Measurements from ENCODE around the gene SDC3.

SDC3 gene

DNA sequence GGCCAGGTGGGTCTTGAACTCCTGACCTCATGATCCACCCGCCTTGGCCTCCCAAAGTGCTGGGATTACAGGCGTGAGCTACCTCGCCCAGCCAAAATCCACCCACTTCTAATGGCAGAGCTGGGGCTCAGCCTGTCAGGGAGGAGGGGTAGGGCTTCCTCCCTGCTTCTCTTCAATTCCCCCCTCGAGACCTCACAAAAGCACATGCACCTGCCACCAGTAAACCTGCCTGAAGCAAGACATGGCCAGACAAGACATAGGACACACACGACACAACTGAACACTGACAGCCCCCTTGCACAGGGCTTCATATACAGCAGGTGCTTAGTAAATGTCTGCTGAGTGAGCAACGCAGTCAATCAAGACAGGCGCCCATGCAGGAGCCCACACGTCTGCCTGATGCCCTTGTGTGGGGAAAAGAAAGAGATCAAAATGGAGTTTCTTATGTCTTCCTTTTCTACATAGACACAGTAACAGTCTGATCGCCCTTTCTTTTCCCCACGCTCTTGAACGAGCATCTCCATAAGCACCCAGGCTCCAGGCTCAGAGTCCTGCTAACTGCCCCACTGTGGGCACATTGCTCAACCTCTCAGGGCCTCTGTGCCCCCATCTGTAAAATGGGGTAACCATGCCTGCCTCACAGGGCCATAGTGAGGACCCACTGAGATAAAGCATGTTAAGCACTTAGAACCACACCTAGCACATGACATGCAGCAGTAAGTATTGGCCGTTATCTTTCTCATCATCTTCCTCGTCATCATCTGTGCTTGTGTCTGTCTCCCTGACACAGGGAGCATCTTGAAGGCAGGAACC lies 8.8 kb downstream of the SDC3 start:
- Histone ChIP-seq H2BK5ac (ENCODE audit: low read depth, low read length, poor library complexity, severe bottlenecking) (no peak overlapping the region), H3K36me3 (ENCODE audit: control insufficient read depth in 1 of 2, insufficient read depth in 2 of 2, low read depth in 1 of 2, low read length in 2 of 2) (peaks cover 0 to under 1% of the 10 kb centered on the region in 2 experiments), H2AFZ (ENCODE audit: low read depth, low read length) (no peak overlapping the region), H3K14ac (ENCODE audit: low read length in 2 of 2) (no peak overlapping the region), H3K4ac (ENCODE audit: low read depth in 1 of 2, low read length in 2 of 2) (no peak overlapping the region), H3K4me1 (ENCODE audit: control insufficient read depth, insufficient read depth, low read depth, low read length) (peaks cover 21% of the 10 kb centered on the region), H2BK15ac (ENCODE audit: low read depth, poor library complexity, severe bottlenecking) (no peak overlapping the region), H3K27ac (ENCODE audit: low read length, poor library complexity, severe bottlenecking) (no peak overlapping the region), H3K9ac (ENCODE audit: low read length) (no peak overlapping the region), H4K8ac (ENCODE audit: low read length) (no peak overlapping the region), H3K4me2 (ENCODE audit: low read length, poor library complexity, severe bottlenecking) (no peak overlapping the region), H2BK12ac (ENCODE audit: low read length in 2 of 2) (no peak overlapping the region), H3K27me3 (ENCODE audit: control insufficient read depth in 1 of 2, insufficient read depth in 1 of 2, low read length in 2 of 2) (peaks cover 0 to 5% of the 10 kb centered on the region in 2 experiments), H3K23ac (ENCODE audit: low read length in 2 of 2) (no peak overlapping the region), H4K91ac (ENCODE audit: low read length) (no peak overlapping the region), H3K4me3 (ENCODE audit: insufficient read depth in 1 of 2, low read depth in 1 of 2, low read length in 2 of 2) (no peak overlapping the region), H2AK5ac (ENCODE audit: low read length, severe bottlenecking) (no peak overlapping the region), H3K18ac (ENCODE audit: low read depth in 1 of 2, low read length in 2 of 2) (no peak overlapping the region), H3K79me1 (replicated peaks; ENCODE audit: low read length, poor library complexity, severe bottlenecking) (peaks cover 38% of the 10 kb centered on the region), H2BK120ac (ENCODE audit: low read depth, low read length) (no peak overlapping the region), H3K9me3 (ENCODE audit: control insufficient read depth, low read length) (no peaks in the 10 kb centered on the region)
- 92% methylated on average over 13 of the region's 13 CpGs for WGBS
- DNase-seq = no peak

DNA sequence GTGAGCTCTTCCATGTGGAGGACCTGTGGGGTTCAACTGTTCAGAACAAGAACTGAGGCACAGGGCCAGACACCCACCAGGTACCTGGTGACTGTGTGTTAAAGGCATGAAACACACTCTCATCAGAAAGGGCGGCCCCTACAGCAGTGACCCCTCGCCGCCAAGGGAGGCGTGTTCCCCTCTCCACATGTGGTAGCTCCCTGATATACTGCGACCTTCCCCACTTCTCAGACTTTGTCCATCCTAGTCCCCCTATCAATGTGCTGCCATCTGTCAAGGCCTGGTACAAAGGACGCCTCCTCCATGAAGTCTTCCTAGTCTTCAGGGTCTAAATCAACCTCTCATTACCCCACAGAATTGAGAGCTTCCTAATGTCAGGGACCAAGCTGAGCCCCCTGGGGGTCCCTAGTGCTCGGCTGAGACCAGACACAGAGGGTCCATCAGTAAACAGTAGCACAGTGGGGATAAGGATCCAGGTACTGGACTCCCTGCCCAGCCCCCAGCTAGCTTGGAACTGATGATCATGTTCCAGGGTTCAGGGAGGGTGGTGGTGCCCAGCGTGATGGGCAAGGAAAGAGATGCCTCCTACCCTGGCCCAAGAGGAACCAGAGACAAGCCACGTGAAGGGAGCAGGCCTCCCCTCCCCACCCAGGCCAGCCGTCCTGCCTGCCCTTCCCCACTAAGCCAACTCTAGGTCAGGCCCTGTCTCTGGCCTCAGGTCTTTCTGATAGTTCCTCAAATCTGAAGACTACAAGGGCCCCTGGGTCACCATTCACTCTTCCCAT lies 10.3 kb downstream of the SDC3 start:
- H3K18ac ChIP-seq (ENCODE audit: low read depth in 1 of 2, low read length in 2 of 2) = peak overlapping the region in 1 of 2 experiments; percentile 49
- WGBS = 94% methylated on average over 10 of the region's 10 CpGs
- no peak overlapping the region for H2AK5ac ChIP-seq (ENCODE audit: low read length, severe bottlenecking)

DNA sequence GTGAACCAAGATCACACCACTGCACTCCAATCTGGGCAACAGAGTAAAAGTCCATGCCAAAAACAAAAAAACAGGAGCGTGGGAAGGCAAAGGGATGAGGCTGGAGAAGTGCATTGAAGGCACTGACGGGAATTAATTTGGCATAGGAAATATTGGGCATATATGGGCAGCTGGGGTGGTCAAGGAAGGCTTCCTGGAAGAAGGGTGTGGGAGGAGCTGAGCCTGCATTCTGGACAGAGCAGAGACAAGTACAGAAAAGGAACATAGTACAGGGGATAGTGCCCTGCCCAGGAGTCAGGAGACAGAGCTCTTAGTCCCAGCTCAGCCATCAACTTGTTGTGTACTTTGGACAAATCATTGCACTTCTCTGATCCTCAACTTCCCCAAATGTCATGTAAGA lies 11.7 kb downstream of the SDC3 start:
- no peak overlapping the region for H2BK120ac ChIP-seq (ENCODE audit: low read depth, low read length)
- no peak overlapping the region for H2AFZ ChIP-seq (ENCODE audit: low read depth, low read length)
- peaks cover 20% of the 10 kb centered on the region for H3K4me1 ChIP-seq (ENCODE audit: control insufficient read depth, insufficient read depth, low read depth, low read length)
- no peak for DNase-seq
- H3K79me1 ChIP-seq (replicated peaks; ENCODE audit: low read length, poor library complexity, severe bottlenecking) = peaks cover 42% of the 10 kb centered on the region
- no peak overlapping the region for H3K14ac ChIP-seq (ENCODE audit: low read length in 2 of 2)
- no peak overlapping the region for H3K4ac ChIP-seq (ENCODE audit: low read depth in 1 of 2, low read length in 2 of 2)
- H4K8ac ChIP-seq (ENCODE audit: low read length) = no peak overlapping the region
- H3K9me3 ChIP-seq (ENCODE audit: control insufficient read depth, low read length) = no peaks in the 10 kb centered on the region
- 99% methylated on average over 2 of the region's 2 CpGs for WGBS
- no peak overlapping the region for H3K9ac ChIP-seq (ENCODE audit: low read length)
- no peak overlapping the region for H3K4me2 ChIP-seq (ENCODE audit: low read length, poor library complexity, severe bottlenecking)
- no peak overlapping the region for H4K91ac ChIP-seq (ENCODE audit: low read length)
- no peak overlapping the region for H2BK12ac ChIP-seq (ENCODE audit: low read length in 2 of 2)
- peak overlapping the region in 1 of 2 experiments; percentile 27 for H3K23ac ChIP-seq (ENCODE audit: low read length in 2 of 2)
- H3K18ac ChIP-seq (ENCODE audit: low read depth in 1 of 2, low read length in 2 of 2) = no peak overlapping the region
- H3K4me3 ChIP-seq (ENCODE audit: insufficient read depth in 1 of 2, low read depth in 1 of 2, low read length in 2 of 2) = no peak overlapping the region
- peaks cover 0 to 5% of the 10 kb centered on the region in 2 experiments for H3K27me3 ChIP-seq (ENCODE audit: control insufficient read depth in 1 of 2, insufficient read depth in 1 of 2, low read length in 2 of 2)
- H2BK15ac ChIP-seq (ENCODE audit: low read depth, poor library complexity, severe bottlenecking) = no peak overlapping the region
- no peak overlapping the region for H3K27ac ChIP-seq (ENCODE audit: low read length, poor library complexity, severe bottlenecking)
- no peak overlapping the region for H2BK5ac ChIP-seq (ENCODE audit: low read depth, low read length, poor library complexity, severe bottlenecking)
- H2AK5ac ChIP-seq (ENCODE audit: low read length, severe bottlenecking) = no peak overlapping the region
- H3K36me3 ChIP-seq (ENCODE audit: control insufficient read depth in 1 of 2, insufficient read depth in 2 of 2, low read depth in 1 of 2, low read length in 2 of 2) = peaks cover 0 to 8% of the 10 kb centered on the region in 2 experiments

More for the DNA sequence above, 10.3 kb downstream of the SDC3 start:
- Histone ChIP-seq H3K27ac (ENCODE audit: low read length, poor library complexity, severe bottlenecking) (no peak overlapping the region), H3K14ac (ENCODE audit: low read length in 2 of 2) (no peak overlapping the region), H3K9me3 (ENCODE audit: control insufficient read depth, low read length) (no peaks in the 10 kb centered on the region), H3K4me2 (ENCODE audit: low read length, poor library complexity, severe bottlenecking) (no peak overlapping the region), H4K8ac (ENCODE audit: low read length) (no peak overlapping the region), H2BK120ac (ENCODE audit: low read depth, low read length) (no peak overlapping the region), H2AFZ (ENCODE audit: low read depth, low read length) (no peak overlapping the region), H4K91ac (ENCODE audit: low read length) (no peak overlapping the region), H2BK15ac (ENCODE audit: low read depth, poor library complexity, severe bottlenecking) (no peak overlapping the region), H3K4me1 (ENCODE audit: control insufficient read depth, insufficient read depth, low read depth, low read length) (peaks cover 24% of the 10 kb centered on the region), H3K36me3 (ENCODE audit: control insufficient read depth in 1 of 2, insufficient read depth in 2 of 2, low read depth in 1 of 2, low read length in 2 of 2) (peaks cover 0 to 8% of the 10 kb centered on the region in 2 experiments), H3K4ac (ENCODE audit: low read depth in 1 of 2, low read length in 2 of 2) (no peak overlapping the region), H3K23ac (ENCODE audit: low read length in 2 of 2) (no peak overlapping the region), H3K27me3 (ENCODE audit: control insufficient read depth in 1 of 2, insufficient read depth in 1 of 2, low read length in 2 of 2) (peaks cover 0 to 5% of the 10 kb centered on the region in 2 experiments), H3K4me3 (ENCODE audit: insufficient read depth in 1 of 2, low read depth in 1 of 2, low read length in 2 of 2) (no peak overlapping the region), H3K79me1 (replicated peaks; ENCODE audit: low read length, poor library complexity, severe bottlenecking) (peaks cover 43% of the 10 kb centered on the region), H3K9ac (ENCODE audit: low read length) (no peak overlapping the region), H2BK12ac (ENCODE audit: low read length in 2 of 2) (peak overlapping the region in 1 of 2 experiments; percentile 21), H2BK5ac (ENCODE audit: low read depth, low read length, poor library complexity, severe bottlenecking) (no peak overlapping the region)
- DNase-seq = no peak

Measured in mesenchymal stem cell (in vitro differentiated cells and primary cell).